CD14-positive monocyte (primary cell): ENCODE results near the gene SRCIN1. TPM values are rescaled to one million over a fixed set of nuclear protein-coding genes. Genes with fewer than 3 reads are reported as not detected.

Source experiments
- DNase-seq, 3 donors: peaks; one replicate each; pipeline ENCODE4 v3.0.0-alpha.2; 2011 to 2022
- H2AFZ ChIP-seq: 2 replicates; pipeline ENCODE4 v1.6.0; 2012; ENCODE audit warnings: mild to moderate bottlenecking, low read depth, low read length, inconsistent platforms; ENCODE audit not compliant: insufficient read depth, poor library complexity, severe bottlenecking
- H3K27ac ChIP-seq, 2 donors: 1 replicate in 1 of 2; 2 replicates in 1 of 2; pipeline ENCODE4 v1.5.1; 2012 to 2013; ENCODE audit warnings: low read length in 2 of 2, control low read depth in 1 of 2, inconsistent platforms in 1 of 2, low read depth in 1 of 2, mild to moderate bottlenecking in 1 of 2
- H3K27me3 ChIP-seq, 2 donors: one replicate each; pipeline versions ENCODE4 v1.6.0 to v1.6.1; 2011 to 2013; ENCODE audit warnings: low read length in 2 of 2; ENCODE audit not compliant: control insufficient read depth in 2 of 2, insufficient read depth in 2 of 2
- H3K36me3 ChIP-seq, 2 donors: replicated peaks in 1 of 2; 1 replicate in 1 of 2; 2 replicates in 1 of 2; pipeline versions ENCODE4 v1.5.1 to v1.6.1; 2012 to 2013; ENCODE audit warnings: low read length in 2 of 2, control low read depth in 1 of 2, inconsistent platforms in 1 of 2, mild to moderate bottlenecking in 1 of 2; ENCODE audit not compliant: insufficient read depth in 2 of 2, control insufficient read depth in 1 of 2
- H3K4me1 ChIP-seq, 2 donors: 1 replicate in 1 of 2; 2 replicates in 1 of 2; pipeline versions ENCODE4 v1.5.1 to v1.6.1; 2012 to 2013; ENCODE audit warnings: low read length in 2 of 2, control low read depth in 1 of 2, inconsistent platforms in 1 of 2, mild to moderate bottlenecking in 1 of 2, moderate library complexity in 1 of 2; ENCODE audit not compliant: insufficient read depth in 2 of 2, control insufficient read depth in 1 of 2
- H3K4me2 ChIP-seq: replicated peaks from 2 replicates; pipeline ENCODE3; 2012; ENCODE audit warnings: low read length, moderate library complexity, mild to moderate bottlenecking; ENCODE audit not compliant: poor library complexity, severe bottlenecking; ENCODE audit errors: extremely low read depth
- H3K4me3 ChIP-seq, 3 experiments: fragments of 200-600 bp in 1 of 3; sonication (generic) in 1 of 3; replicated peaks in 1 of 3; 1 replicate in 2 of 3; 2 replicates in 1 of 3; pipeline ENCODE4 v1.5.1; 2011 to 2013; ENCODE audit warnings: low read length in 3 of 3, mild to moderate bottlenecking in 3 of 3, control low read depth in 2 of 3, low read depth in 2 of 3, inconsistent platforms in 1 of 3, moderate library complexity in 1 of 3
- H3K79me2 ChIP-seq: 2 replicates; pipeline ENCODE4 v1.6.0; 2012; ENCODE audit warnings: mild to moderate bottlenecking, control low read depth, inconsistent platforms, low read length, moderate library complexity; ENCODE audit not compliant: insufficient read depth
- H3K9ac ChIP-seq: 2 replicates; pipeline ENCODE4 v1.6.0; 2017; ENCODE audit warnings: low read length, mild to moderate bottlenecking; ENCODE audit not compliant: insufficient read depth, poor library complexity, severe bottlenecking
- H3K9me3 ChIP-seq, 2 donors: replicated peaks in 1 of 2; 1 replicate in 1 of 2; 2 replicates in 1 of 2; pipeline versions ENCODE4 v1.5.1 to v1.6.1; 2012 to 2013; ENCODE audit warnings: low read length in 2 of 2, control low read depth in 1 of 2; ENCODE audit not compliant: control insufficient read depth in 1 of 2, insufficient read depth in 1 of 2
- H4K20me1 ChIP-seq: 2 replicates; pipeline ENCODE4 v1.6.0; 2012; ENCODE audit warnings: mild to moderate bottlenecking, low read length, control low read depth, moderate library complexity; ENCODE audit not compliant: insufficient read depth
- H3K27ac Mint-ChIP-seq, 7 donors: one replicate each; pipeline ENCODE4 v1.8.0; 2020; ENCODE audit warnings: mild to moderate bottlenecking in 7 of 7, mixed read lengths in 7 of 7, moderate library complexity in 6 of 7, inconsistent platforms in 2 of 7
- H3K27me3 Mint-ChIP-seq, 3 donors: one replicate each; pipeline ENCODE4 v1.8.0; 2021 to 2022; ENCODE audit warnings: low read depth in 3 of 3, mild to moderate bottlenecking in 3 of 3, mixed read lengths in 3 of 3, moderate library complexity in 3 of 3, inconsistent platforms in 1 of 3
- H3K36me3 Mint-ChIP-seq, 2 donors: one replicate each; pipeline ENCODE4 v1.8.0; 2020; ENCODE audit warnings: mixed read lengths in 2 of 2, inconsistent platforms in 1 of 2, mild to moderate bottlenecking in 1 of 2
- H3K4me1 Mint-ChIP-seq: one replicate; pipeline ENCODE4 v1.8.0; 2020; ENCODE audit warnings: mild to moderate bottlenecking, mixed read lengths
- H3K4me3 Mint-ChIP-seq, 2 donors: one replicate each; pipeline ENCODE4 v1.8.0; 2020; ENCODE audit warnings: mild to moderate bottlenecking in 2 of 2, mixed read lengths in 2 of 2, moderate library complexity in 1 of 2
- H3K9me3 Mint-ChIP-seq, 7 donors: one replicate each; pipeline ENCODE4 v1.8.0; 2020 to 2022; ENCODE audit warnings: mixed read lengths in 7 of 7, mild to moderate bottlenecking in 6 of 7, moderate library complexity in 6 of 7, inconsistent platforms in 2 of 7
- WGBS: methylation state at CpG from one replicate; pipeline ENCODE4 v1.1.5; 2013; ENCODE audit warnings: missing lambda C conversion rate; ENCODE audit not compliant: insufficient coverage; 5-methylcytosine and 5-hydroxymethylcytosine counted together
- intact Hi-C, 2 donors: fragments of 100-400 bp; cut with micrococcal nuclease; formaldehyde crosslinking; loops; one replicate each; pipeline versions ENCODE4 v1.15.0 to v1.15.1; 2023
- polyA plus RNA-seq, 3 donors: library from polyadenylated mRNA; depleted of rRNA in 1 of 3; unstranded in 2 of 3; stranded (reverse) in 1 of 3; fragments of 300-500 nt in 2 of 3; fragments of >200 nt in 1 of 3; fragmentation: Illumina TruSeq in 2 of 3; gene quantifications; 1 replicate in 2 of 3; 2 replicates in 1 of 3; pipeline ENCODE4 v1.2.3, GENCODE V29; 2012 to 2021
- TF ChIP-seq, protein P1 (sequence below): fragments of 200-600 bp; IDR thresholded peaks from one replicate; pipeline ENCODE4 v1.8.0; 2022; ENCODE audit warnings: antibody characterized with exemption, mild to moderate bottlenecking

Gene SRCIN1
- polyA plus RNA-seq, 3 donors, result 0.01 TPM; not detected in 2

DNA sequence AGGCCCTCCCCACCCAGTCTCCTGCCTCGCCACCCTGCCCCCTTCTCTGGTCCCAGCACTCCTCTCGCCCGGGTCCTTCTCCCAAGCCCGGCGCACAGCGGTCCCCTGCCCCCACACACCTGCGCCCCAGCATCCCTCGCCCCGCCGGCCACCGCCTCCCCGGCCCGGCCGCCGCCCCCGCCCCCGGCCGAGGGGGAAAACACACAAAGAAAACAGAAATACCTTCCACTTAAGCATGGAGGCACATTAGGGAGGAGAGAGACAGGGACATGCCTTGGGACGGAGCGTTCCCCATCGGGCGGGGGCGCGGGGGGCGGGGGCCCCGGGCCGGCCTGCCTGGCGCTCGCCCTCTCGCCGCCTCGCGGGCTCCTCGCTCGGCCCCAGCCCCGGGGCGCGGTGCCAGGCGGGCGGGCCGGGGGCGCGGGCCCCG is 326 bp downstream of the SRCIN1 start:
- H3K27ac ChIP-seq, result no peak overlapping the region
- DNase-seq, result no peak
- TF ChIP-seq, protein P1, sequence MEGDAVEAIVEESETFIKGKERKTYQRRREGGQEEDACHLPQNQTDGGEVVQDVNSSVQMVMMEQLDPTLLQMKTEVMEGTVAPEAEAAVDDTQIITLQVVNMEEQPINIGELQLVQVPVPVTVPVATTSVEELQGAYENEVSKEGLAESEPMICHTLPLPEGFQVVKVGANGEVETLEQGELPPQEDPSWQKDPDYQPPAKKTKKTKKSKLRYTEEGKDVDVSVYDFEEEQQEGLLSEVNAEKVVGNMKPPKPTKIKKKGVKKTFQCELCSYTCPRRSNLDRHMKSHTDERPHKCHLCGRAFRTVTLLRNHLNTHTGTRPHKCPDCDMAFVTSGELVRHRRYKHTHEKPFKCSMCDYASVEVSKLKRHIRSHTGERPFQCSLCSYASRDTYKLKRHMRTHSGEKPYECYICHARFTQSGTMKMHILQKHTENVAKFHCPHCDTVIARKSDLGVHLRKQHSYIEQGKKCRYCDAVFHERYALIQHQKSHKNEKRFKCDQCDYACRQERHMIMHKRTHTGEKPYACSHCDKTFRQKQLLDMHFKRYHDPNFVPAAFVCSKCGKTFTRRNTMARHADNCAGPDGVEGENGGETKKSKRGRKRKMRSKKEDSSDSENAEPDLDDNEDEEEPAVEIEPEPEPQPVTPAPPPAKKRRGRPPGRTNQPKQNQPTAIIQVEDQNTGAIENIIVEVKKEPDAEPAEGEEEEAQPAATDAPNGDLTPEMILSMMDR, result no peak
- H3K4me2 ChIP-seq, result peak overlapping the region; percentile 85
- H3K36me3 Mint-ChIP-seq, result no peaks in the 10 kb centered on the region
- H3K27me3 ChIP-seq, result peaks cover 60 to 93% of the 10 kb centered on the region in 2 donors
- peaks cover 0 to 21% (median 8%) of the 10 kb centered on the region in 7 donors for H3K9me3 Mint-ChIP-seq
- H3K36me3 ChIP-seq, result no peaks in the 10 kb centered on the region
- no peaks in the 10 kb centered on the region for H3K79me2 ChIP-seq
- peaks cover 6% of the 10 kb centered on the region for H3K4me1 Mint-ChIP-seq
- H4K20me1 ChIP-seq, result no peaks in the 10 kb centered on the region
- H3K27ac Mint-ChIP-seq, result no peak overlapping the region
- peaks cover 7 to 10% of the 10 kb centered on the region in 2 donors for H3K4me1 ChIP-seq
- intact Hi-C loops, result no loop called here
- no peak overlapping the region for H3K9ac ChIP-seq
- peaks cover 0 to 28% of the 10 kb centered on the region in 2 donors for H3K9me3 ChIP-seq
- peaks cover 86 to 98% (median 91%) of the 10 kb centered on the region in 3 donors for H3K27me3 Mint-ChIP-seq
- peak overlapping the region in 1 of 3 experiments; percentile 25 for H3K4me3 ChIP-seq
- 1% methylated on average over 27 of the region's 44 CpGs for WGBS
- H2AFZ ChIP-seq, result no peak overlapping the region
- peak overlapping the region; percentile 60 to 61 for H3K4me3 Mint-ChIP-seq

DNA sequence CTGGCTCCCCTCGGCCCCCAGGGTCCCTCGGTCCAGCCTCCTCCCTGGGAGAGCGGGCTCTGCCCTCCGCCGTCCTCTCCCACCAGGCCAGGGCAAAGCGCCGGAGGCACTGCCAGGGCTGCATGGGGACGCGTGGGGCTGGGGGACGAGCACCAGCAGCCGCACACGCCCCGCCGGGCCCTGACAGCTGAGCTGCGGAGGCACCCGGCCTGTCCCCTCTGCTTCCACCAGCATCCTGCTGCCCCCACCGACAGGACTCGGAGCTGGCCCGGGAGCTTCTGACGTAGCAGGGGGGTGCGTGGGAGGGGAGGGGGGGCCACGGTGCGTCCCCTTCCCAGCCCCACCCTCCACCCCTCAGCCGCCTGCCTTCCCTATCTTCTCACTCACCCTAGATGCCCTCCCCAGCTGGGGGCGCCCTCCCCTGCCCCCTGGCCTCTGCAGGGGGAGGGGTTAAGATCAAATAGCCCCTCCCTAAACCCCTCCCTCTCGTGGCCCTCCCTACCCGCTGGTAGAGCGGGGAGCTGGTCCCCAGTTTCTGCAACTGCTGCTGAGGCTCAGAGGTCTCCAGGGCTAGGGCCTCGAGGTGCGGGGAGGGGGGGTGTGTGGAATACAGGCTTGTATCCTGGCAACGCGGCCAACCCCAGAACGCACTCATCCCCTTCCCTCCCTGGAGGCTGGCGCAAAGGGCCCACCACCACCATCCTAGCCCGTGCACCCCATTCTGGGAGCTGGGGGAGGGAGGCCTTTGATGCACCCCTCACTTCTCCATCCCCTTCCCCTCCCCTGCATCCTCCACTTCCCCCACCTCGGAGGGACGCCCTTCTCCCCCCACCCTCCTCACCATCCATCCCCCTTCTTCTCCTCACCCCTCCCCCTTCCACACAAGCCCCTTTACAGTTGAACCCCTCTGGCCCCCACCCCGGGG is 1.0 kb downstream of the SRCIN1 start:
- no peaks in the 10 kb centered on the region for H4K20me1 ChIP-seq
- peaks cover 0 to 17% (median 8%) of the 10 kb centered on the region in 7 donors for H3K9me3 Mint-ChIP-seq
- no peak for DNase-seq
- no peak overlapping the region for H3K27ac ChIP-seq
- WGBS, result 8% methylated on average over 15 of the region's 38 CpGs
- peaks cover 6% of the 10 kb centered on the region for H3K4me1 Mint-ChIP-seq
- no peak overlapping the region for H3K9ac ChIP-seq
- no peaks in the 10 kb centered on the region for H3K36me3 Mint-ChIP-seq
- H3K27me3 Mint-ChIP-seq, result peaks cover 87 to 98% (median 91%) of the 10 kb centered on the region in 3 donors
- H3K4me3 Mint-ChIP-seq, result peak overlapping the region; percentile 60 to 61
- H3K79me2 ChIP-seq, result no peaks in the 10 kb centered on the region
- H3K36me3 ChIP-seq, result no peaks in the 10 kb centered on the region
- peaks cover 0 to 28% of the 10 kb centered on the region in 2 donors for H3K9me3 ChIP-seq
- peak overlapping the region; percentile 85 for H3K4me2 ChIP-seq
- H3K27me3 ChIP-seq, result peaks cover 64 to 94% of the 10 kb centered on the region in 2 donors
- no peak overlapping the region for H3K27ac Mint-ChIP-seq
- TF ChIP-seq, protein P1, result no peak
- H2AFZ ChIP-seq, result no peak overlapping the region
- intact Hi-C loops, result no loop called here
- H3K4me3 ChIP-seq, result no peak overlapping the region
- peaks cover 7 to 10% of the 10 kb centered on the region in 2 donors for H3K4me1 ChIP-seq
